ENCODE data around the gene SULT2B1.

DNA sequence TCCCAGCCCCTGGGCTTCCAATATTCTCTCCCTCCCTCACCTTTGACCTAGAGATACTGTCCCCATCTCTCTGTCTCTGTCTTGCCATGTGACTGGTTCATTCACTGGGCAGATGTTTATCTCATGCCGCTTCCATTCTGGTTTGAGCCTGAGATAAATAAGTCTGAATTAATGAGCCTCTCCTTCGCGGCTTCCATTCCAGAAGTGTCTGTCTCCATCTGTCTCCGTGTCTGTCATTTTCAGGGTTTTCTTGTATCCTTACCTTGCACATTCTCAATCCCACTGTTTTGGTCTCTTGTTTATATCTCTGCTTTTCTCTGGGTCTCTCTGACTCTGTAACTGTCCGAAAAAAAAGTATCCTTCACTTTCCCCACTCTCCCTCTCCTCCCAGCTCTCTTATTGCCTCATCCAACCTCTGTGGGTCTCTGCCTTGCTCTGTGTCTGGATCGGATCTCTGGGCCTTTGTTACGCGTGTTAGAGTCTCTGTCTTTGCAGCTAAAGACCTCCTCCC, 71.6 kb downstream of the SULT2B1 start:
- TF ChIP-seq, protein P1, sequence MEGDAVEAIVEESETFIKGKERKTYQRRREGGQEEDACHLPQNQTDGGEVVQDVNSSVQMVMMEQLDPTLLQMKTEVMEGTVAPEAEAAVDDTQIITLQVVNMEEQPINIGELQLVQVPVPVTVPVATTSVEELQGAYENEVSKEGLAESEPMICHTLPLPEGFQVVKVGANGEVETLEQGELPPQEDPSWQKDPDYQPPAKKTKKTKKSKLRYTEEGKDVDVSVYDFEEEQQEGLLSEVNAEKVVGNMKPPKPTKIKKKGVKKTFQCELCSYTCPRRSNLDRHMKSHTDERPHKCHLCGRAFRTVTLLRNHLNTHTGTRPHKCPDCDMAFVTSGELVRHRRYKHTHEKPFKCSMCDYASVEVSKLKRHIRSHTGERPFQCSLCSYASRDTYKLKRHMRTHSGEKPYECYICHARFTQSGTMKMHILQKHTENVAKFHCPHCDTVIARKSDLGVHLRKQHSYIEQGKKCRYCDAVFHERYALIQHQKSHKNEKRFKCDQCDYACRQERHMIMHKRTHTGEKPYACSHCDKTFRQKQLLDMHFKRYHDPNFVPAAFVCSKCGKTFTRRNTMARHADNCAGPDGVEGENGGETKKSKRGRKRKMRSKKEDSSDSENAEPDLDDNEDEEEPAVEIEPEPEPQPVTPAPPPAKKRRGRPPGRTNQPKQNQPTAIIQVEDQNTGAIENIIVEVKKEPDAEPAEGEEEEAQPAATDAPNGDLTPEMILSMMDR (conservative IDR thresholded peaks at IDR 0.05 in 1 of 2, IDR thresholded peaks at IDR 0.05 in 1 of 2; ENCODE audit: low read depth in 1 of 2, low read length in 2 of 2) = no peak
- TF ChIP-seq EZH2 (IDR thresholded peaks at IDR 0.05; ENCODE audit: low read length, missing control alignments) = no peak

Measured in fibroblast of lung (primary cell).